HFFc6 (cell line): Measurements from ENCODE around the gene CYP1A2. TPM values are rescaled to one million over a fixed set of nuclear protein-coding genes. Genes with fewer than 3 reads are reported as not detected.
"Not testable (repeated sequence)": the region's sequence is repeated elsewhere in the genome, so short reads cannot be mapped to it uniquely, and the experiment has no call there.

Experiments used
- DNase-seq: peaks from one replicate; pipeline ENCODE4 v3.0.0-alpha.2; 2018
- H3K27ac Mint-ChIP-seq: 2 replicates; pipeline ENCODE4 v1.8.0; 2020; ENCODE audit warnings: mild to moderate bottlenecking, mixed read lengths
- H3K27me3 Mint-ChIP-seq: 2 replicates; pipeline ENCODE4 v1.8.0; 2021; ENCODE audit warnings: mild to moderate bottlenecking, moderate library complexity, mixed read lengths; ENCODE audit not compliant: insufficient read depth
- H3K36me3 Mint-ChIP-seq: 2 replicates; pipeline ENCODE4 v1.8.0; 2021; ENCODE audit warnings: low read depth, mixed read lengths
- H3K4me1 Mint-ChIP-seq: 2 replicates; pipeline ENCODE4 v1.8.0; 2020; ENCODE audit warnings: low read depth, mixed read lengths
- H3K4me3 Mint-ChIP-seq: 2 replicates; pipeline ENCODE4 v1.8.0; 2020; ENCODE audit warnings: mild to moderate bottlenecking, moderate library complexity, mixed read lengths
- H3K9me3 Mint-ChIP-seq: 2 replicates; pipeline ENCODE4 v1.8.0; 2020; ENCODE audit warnings: mild to moderate bottlenecking, mixed read lengths
- CTCF ChIP-seq: fragments of 200-600 bp; sonication (generic); IDR thresholded peaks from 2 replicates; pipeline ENCODE4 v1.5.0; 2021; ENCODE audit warnings: antibody characterized with exemption, mild to moderate bottlenecking
- total RNA-seq, 6 experiments: library from RNA; stranded (reverse); fragmentation: NEBNext Ultra II Directional; extraction: Animal tissue kit (Norgen Biotek cat#: 25700); gene quantifications; 2 replicates in 1 of 6; 3 replicates in 5 of 6; pipeline ENCODE4 v1.2.3, GENCODE V29; 2021

Gene CYP1A2
- total RNA-seq, 6 experiments from 2014 or later = not detected

- no peak for DNase-seq
- no peaks in the 10 kb centered on the region for H3K9me3 Mint-ChIP-seq
- no peak for TF ChIP-seq CTCF
- H3K4me3 Mint-ChIP-seq = peak within 1 kb of the TSS; percentile 36
- no peak within 1 kb of the TSS for H3K27ac Mint-ChIP-seq
- H3K27me3 Mint-ChIP-seq = peaks cover 65% of the 10 kb centered on the region
- no peaks in the 10 kb centered on the region for H3K4me1 Mint-ChIP-seq
- peaks cover 4% of the 10 kb centered on the region; the same call in 1 of the 2 replicates for H3K36me3 Mint-ChIP-seq
Measured at GRCh38 chr15:74725225-74725774, 23.3 kb upstream of the CYP1A2 start, which contains the start of gene CYP1A1. Gene CYP1A1, minus strand, starts transcription at chr15:74725528. Its CDS starts 2,431 bp downstream, at chr15:74723097.

GRCh38 chr15:74725845-74726773 lies 22.5 kb upstream of the CYP1A2 start:
- Mint-ChIP-seq H3K27ac (no peak overlapping the region), H3K36me3 (peaks cover 4% of the 10 kb centered on the region; the same call in 1 of the 2 replicates), H3K4me3 (peak overlapping the region; percentile 64; the same call in 1 of the 2 replicates), H3K27me3 (peaks cover 69% of the 10 kb centered on the region), H3K4me1 (no peaks in the 10 kb centered on the region), H3K9me3 (no peaks in the 10 kb centered on the region)
- TF ChIP-seq CTCF = no peak
- DNase-seq = no peak

- H3K9me3 Mint-ChIP-seq = no peaks in the 10 kb centered on the region
- peaks cover 70% of the 10 kb centered on the region for H3K27me3 Mint-ChIP-seq
- DNase-seq = no peak
- no peak overlapping the region for H3K27ac Mint-ChIP-seq
- peak overlapping the region; percentile 64; the same call in 1 of the 2 replicates for H3K4me3 Mint-ChIP-seq
- TF ChIP-seq CTCF = no peak
- peaks cover 4% of the 10 kb centered on the region; the same call in 1 of the 2 replicates for H3K36me3 Mint-ChIP-seq
- no peaks in the 10 kb centered on the region for H3K4me1 Mint-ChIP-seq
Measured at GRCh38 chr15:74726774-74727164, 21.9 kb upstream of the CYP1A2 start.

- H3K36me3 Mint-ChIP-seq = peaks cover 4% of the 10 kb centered on the region; the same call in 1 of the 2 replicates
- H3K27ac Mint-ChIP-seq = no peak overlapping the region
- no peak for DNase-seq
- no peak for TF ChIP-seq CTCF
- no peaks in the 10 kb centered on the region for H3K9me3 Mint-ChIP-seq
- H3K4me1 Mint-ChIP-seq = no peaks in the 10 kb centered on the region
- H3K27me3 Mint-ChIP-seq = peaks cover 75% of the 10 kb centered on the region
- no peak overlapping the region for H3K4me3 Mint-ChIP-seq
Measured at GRCh38 chr15:74727727-74728126, 20.9 kb upstream of the CYP1A2 start.

GRCh38 chr15:74728699-74729098 lies 19.9 kb upstream of the CYP1A2 start:
- not testable (repeated sequence) for H3K36me3 Mint-ChIP-seq, DNase-seq, H3K4me3 Mint-ChIP-seq, H3K9me3 Mint-ChIP-seq, H3K4me1 Mint-ChIP-seq, H3K27ac Mint-ChIP-seq
- H3K27me3 Mint-ChIP-seq = peaks cover 73% of the 10 kb centered on the region

GRCh38 chr15:74729372-74729771 lies 19.3 kb upstream of the CYP1A2 start:
- not testable (repeated sequence) for DNase-seq, H3K27ac Mint-ChIP-seq, H3K4me3 Mint-ChIP-seq, H3K4me1 Mint-ChIP-seq, H3K36me3 Mint-ChIP-seq, H3K9me3 Mint-ChIP-seq
- peaks cover 71% of the 10 kb centered on the region for H3K27me3 Mint-ChIP-seq
